Endothelial cell of umbilical vein (primary cell): ENCODE results near the gene ADCY9. TPM values are rescaled to one million over a fixed set of nuclear protein-coding genes. Genes with fewer than 3 reads are reported as not detected.

ENCODE experiments used
- BruUV-seq: library from RNA; stranded (reverse); fragments of 400-500 nt; replicated peaks from 2 replicates; lab custom pipeline; 2021; lab: Mats Ljungman, UMichigan
- CTCF ChIA-PET: fragments of 300-600, 350-600 bp; sonication (Branson Sonifier 250); formaldehyde crosslinking; loops from one replicate; lab custom pipeline; 2021; ENCODE audit warnings: antibody characterized with exemption, inconsistent platforms; lab: Charles Lee
- POLR2A ChIA-PET: fragments of 300-600, 350-600 bp; sonication (Branson Sonifier 250); formaldehyde crosslinking; loops from one replicate; lab custom pipeline; 2021; ENCODE audit warnings: antibody characterized with exemption, inconsistent platforms; lab: Charles Lee
- DNase-seq: peaks from one replicate; pipeline ENCODE4 v3.0.0-alpha.2; 2011; ENCODE audit warnings: low read depth, low spot score
- FAIRE-seq: peaks from 2 replicates; lab custom pipeline; 2011; peaks lifted over from hg19 to GRCh38; lab: Jason Lieb, UNC
- H2AFZ ChIP-seq: 2 replicates; pipeline ENCODE4 v1.6.0; 2012; ENCODE audit warnings: low read depth, low read length, control low read depth, inconsistent platforms
- H3K27ac ChIP-seq: 2 replicates; pipeline ENCODE4 v1.5.1; 2011; ENCODE audit warnings: low read depth, mild to moderate bottlenecking, control low read depth, low read length, moderate library complexity; ENCODE audit not compliant: insufficient read depth
- H3K27me3 ChIP-seq, 2 experiments: 2 replicates each; pipeline versions ENCODE4 v1.6.0 to v1.6.1; 2011; ENCODE audit warnings: low read length in 2 of 2, mixed read lengths in 1 of 2; ENCODE audit not compliant: control insufficient read depth in 2 of 2, insufficient read depth in 2 of 2
- H3K36me3 ChIP-seq, 2 experiments: 2 replicates in 1 of 2; 3 replicates in 1 of 2; pipeline ENCODE4 v1.5.1; 2011; ENCODE audit warnings: low read length in 2 of 2, mild to moderate bottlenecking in 1 of 2, moderate library complexity in 1 of 2; ENCODE audit not compliant: control insufficient read depth in 2 of 2, insufficient read depth in 2 of 2; ENCODE audit errors: extremely low read depth in 1 of 2
- H3K4me1 ChIP-seq: 3 replicates; pipeline ENCODE4 v1.5.1; 2011; ENCODE audit warnings: mild to moderate bottlenecking, low read length; ENCODE audit not compliant: control insufficient read depth, insufficient read depth; ENCODE audit errors: extremely low read depth
- H3K4me2 ChIP-seq: 2 replicates; pipeline ENCODE4 v1.6.1; 2011; ENCODE audit warnings: low read length, control low read depth, mixed read lengths; ENCODE audit not compliant: insufficient read depth
- H3K4me3 ChIP-seq, 3 experiments: fragments of 200-600 bp in 1 of 3; sonication (generic), shearing (Covaris generic) in 1 of 3; replicated peaks in 1 of 3; 2 replicates each; pipeline ENCODE4 v1.5.1; 2011 to 2016; ENCODE audit warnings: control low read depth in 3 of 3, low read length in 3 of 3, mild to moderate bottlenecking in 2 of 3, inconsistent platforms in 1 of 3, low read depth in 1 of 3, moderate library complexity in 1 of 3; ENCODE audit not compliant: insufficient read depth in 1 of 3
- H3K79me2 ChIP-seq: 2 replicates; pipeline ENCODE4 v1.6.0; 2012; ENCODE audit warnings: low read length, inconsistent platforms; ENCODE audit not compliant: control insufficient read depth, insufficient read depth
- H3K9ac ChIP-seq: replicated peaks from 2 replicates; pipeline ENCODE3; 2011; ENCODE audit warnings: low read length, control low read depth; ENCODE audit not compliant: insufficient read depth; ENCODE audit errors: extremely low read depth
- H3K9me1 ChIP-seq: replicated peaks from 3 replicates; pipeline ENCODE4 v1.6.0; 2011; ENCODE audit warnings: mild to moderate bottlenecking, low read length; ENCODE audit not compliant: control insufficient read depth, insufficient read depth; ENCODE audit errors: extremely low read depth
- H3K9me3 ChIP-seq: replicated peaks from 2 replicates; pipeline ENCODE4 v1.5.1; 2012; ENCODE audit warnings: low read length, inconsistent platforms; ENCODE audit not compliant: control insufficient read depth, insufficient read depth
- H4K20me1 ChIP-seq: replicated peaks from 2 replicates; pipeline ENCODE3; 2011; ENCODE audit warnings: mild to moderate bottlenecking, low read length; ENCODE audit not compliant: control insufficient read depth, insufficient read depth; ENCODE audit errors: extremely low read depth
- CTCF ChIP-seq, 2 donors: IDR thresholded peaks; 1 replicate in 1 of 2; 2 replicates in 1 of 2; pipeline ENCODE4 v1.5.1; 2011; ENCODE audit warnings: low read length in 2 of 2, mild to moderate bottlenecking in 2 of 2, moderate library complexity in 2 of 2, control low read depth in 1 of 2, inconsistent platforms in 1 of 2, low read depth in 1 of 2; ENCODE audit not compliant: insufficient read depth in 1 of 2; ENCODE audit errors: extremely low read depth in 1 of 2
- EZH2 ChIP-seq: IDR thresholded peaks from 2 replicates; pipeline ENCODE4 v1.6.1; 2012; ENCODE audit warnings: borderline replicate concordance, low read depth, mild to moderate bottlenecking, moderate library complexity, low read length, inconsistent platforms; ENCODE audit not compliant: severe bottlenecking
- FOS ChIP-seq: IDR thresholded peaks from 2 replicates; pipeline ENCODE4 v1.6.1; 2011; ENCODE audit warnings: mild to moderate bottlenecking, low read length, moderate library complexity, borderline replicate concordance; ENCODE audit not compliant: insufficient read depth
- GATA2 ChIP-seq: IDR thresholded peaks from 2 replicates; pipeline ENCODE4 v1.7.0; 2011; ENCODE audit warnings: low read depth, mild to moderate bottlenecking, moderate library complexity, mixed read lengths, low read length; ENCODE audit not compliant: insufficient read length, insufficient read depth
- JUN ChIP-seq: IDR thresholded peaks from 2 replicates; pipeline ENCODE4 v1.6.1; 2011; ENCODE audit warnings: borderline replicate concordance, low read depth; ENCODE audit not compliant: insufficient read length, insufficient read depth
- MAX ChIP-seq: IDR thresholded peaks from 2 replicates; pipeline ENCODE4 v1.6.1; 2011; ENCODE audit not compliant: insufficient read depth, insufficient read length
- MYC ChIP-seq: IDR thresholded peaks from one replicate; pipeline ENCODE4 v1.6.1; 2011; ENCODE audit warnings: mild to moderate bottlenecking, low read depth, low read length
- POLR2A ChIP-seq: IDR thresholded peaks from 2 replicates; pipeline ENCODE4 v1.6.1; 2012; ENCODE audit warnings: low read depth, mild to moderate bottlenecking, control low read depth, low read length
- POLR2AphosphoS5 ChIP-seq: IDR thresholded peaks from 2 replicates; pipeline ENCODE4 v1.6.1; 2012; ENCODE audit warnings: low read depth, mild to moderate bottlenecking, control low read depth, low read length, moderate library complexity; ENCODE audit not compliant: insufficient read depth
- dilution Hi-C: fragments of 300-500 bp; cut with MboI; formaldehyde crosslinking; loops from one replicate; pipeline ENCODE4 v1.15.0; 2019; ENCODE audit warnings: low sequenced_read_pairs; ENCODE audit not compliant: extremely low pct_ligation_motif_present
- intact Hi-C: fragments of 100-400 bp; cut with micrococcal nuclease; formaldehyde crosslinking; loops from one replicate; pipeline ENCODE4 v1.10.0; 2022
- polyA plus RNA-seq, 4 experiments: library from polyadenylated mRNA; depleted of rRNA in 3 of 4; stranded (reverse) in 3 of 4; unstranded in 1 of 4; fragments of >200 nt; gene quantifications; 2 replicates each; pipeline versions ENCODE4 v1.2.1 to v1.2.3, GENCODE V29; 2011 to 2012; ENCODE audit warnings: missing spikeins in 1 of 4
- total RNA-seq: library from RNA; stranded (reverse); gene quantifications from 2 replicates; pipeline ENCODE4 v1.2.3, GENCODE V29; 2021

Gene ADCY9
- total and polyA plus RNA-seq, 2 donors (not counting 3 experiments of a cell fraction or from before 2014, with no cell fraction given) = 6.8 to 14.0 TPM

DNA sequence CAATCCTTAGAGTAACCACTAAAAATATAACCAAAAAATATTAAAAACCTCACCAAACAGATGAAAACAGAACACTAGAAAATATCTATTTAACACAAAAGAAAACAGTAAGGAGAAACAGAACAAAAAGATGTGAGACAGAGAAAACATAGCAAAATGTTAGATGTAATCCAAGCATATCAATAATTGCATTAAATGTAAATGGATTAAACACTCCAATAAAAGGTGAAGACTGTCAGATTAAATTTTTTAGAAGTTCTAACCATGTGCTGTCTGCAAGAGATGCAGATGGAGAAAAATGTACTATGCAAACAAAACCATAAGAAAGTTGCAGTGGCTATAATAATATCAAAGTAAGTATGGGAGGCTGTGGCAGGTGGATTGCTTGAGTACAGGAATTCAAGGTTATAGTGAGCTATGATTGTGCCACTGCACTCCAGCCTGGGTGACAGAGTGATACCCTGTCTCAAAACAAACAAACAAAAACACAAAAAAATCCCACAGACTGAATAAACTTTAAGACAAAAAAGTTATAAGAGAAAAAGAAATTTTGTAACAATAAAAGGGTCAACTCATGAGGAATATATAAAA lies 53.9 kb downstream of the ADCY9 start:
- dilution Hi-C loops = no loop called here

More for the DNA sequence above, 53.9 kb downstream of the ADCY9 start:
- no peak overlapping the region for H3K4me2 ChIP-seq
- intact Hi-C loops = no loop called here
- no peaks in the 10 kb centered on the region for H3K27me3 ChIP-seq
- TF ChIP-seq FOS (no peak), JUN (no peak), MYC (no peak), EZH2 (no peak), CTCF (IDR thresholded peaks at IDR 0.05; ENCODE audit: extremely low read depth in 1 of 2, insufficient read depth in 1 of 2, low read depth in 1 of 2, low read length in 2 of 2) (no peak), POLR2A (no peak), POLR2AphosphoS5 (no peak), GATA2 (no peak), MAX (no peak)
- H2AFZ ChIP-seq = no peak overlapping the region
- no peaks in the 10 kb centered on the region for H3K9me3 ChIP-seq
- BruUV-seq = no TSS peak
- ChIA-PET CTCF (no interaction called here), POLR2A (no interaction called here)
- DNase-seq = no peak
- H4K20me1 ChIP-seq = no peaks in the 10 kb centered on the region
- H3K27ac ChIP-seq = no peak overlapping the region
- no peak for FAIRE-seq
- H3K79me2 ChIP-seq = no peaks in the 10 kb centered on the region
- no peaks in the 10 kb centered on the region for H3K36me3 ChIP-seq
- no peak overlapping the region for H3K4me3 ChIP-seq
- no peak overlapping the region for H3K9ac ChIP-seq
- H3K4me1 ChIP-seq = peaks cover 7% of the 10 kb centered on the region
- H3K9me1 ChIP-seq = no peaks in the 10 kb centered on the region
